Activated CD8-positive, alpha-beta memory T cell treated with anti-CD3 and anti-CD28 coated beads for 48 hours (primary cell): ENCODE measurements around the gene IL22RA1.

Source experiments
- DNase-seq, 3 experiments: peaks; one replicate each; pipeline ENCODE4 v3.0.0-alpha.2; 2020; ENCODE audit warnings: low read depth in 2 of 3, low spot score in 2 of 3

The IL22RA1 gene

DNA sequence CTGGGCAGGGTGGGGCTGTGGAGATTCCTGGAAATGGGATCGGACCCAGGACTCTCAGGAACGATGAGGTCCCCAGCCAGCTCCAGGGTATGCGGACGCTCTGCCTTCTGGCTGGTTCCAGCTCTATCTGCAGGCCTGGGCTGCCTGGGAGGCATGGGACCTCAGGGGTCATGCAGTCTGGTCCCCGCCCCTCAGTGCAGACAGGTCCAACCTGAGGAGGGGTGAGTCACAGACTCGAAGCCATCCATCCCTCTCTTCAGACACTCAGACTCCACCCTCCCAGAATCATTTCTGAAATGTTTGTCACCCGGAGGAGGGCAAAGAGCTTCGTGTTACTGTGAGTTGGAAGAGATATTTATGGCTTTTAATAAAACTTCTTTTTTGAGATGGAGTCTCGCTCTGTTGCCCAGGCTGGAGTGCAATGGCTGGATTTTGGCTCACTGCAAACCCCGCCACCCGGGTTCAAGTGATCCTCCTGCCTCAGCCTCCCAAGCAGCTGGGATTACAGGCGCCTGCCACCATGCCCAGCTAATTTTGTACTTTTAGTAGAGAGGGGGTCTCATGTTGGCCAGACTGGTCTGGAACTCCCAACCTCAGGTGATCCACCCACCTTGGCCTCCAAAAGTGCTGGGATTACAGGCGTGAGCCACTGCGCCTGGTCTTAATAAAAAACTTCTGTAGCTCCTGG lies 25.1 kb downstream of the IL22RA1 start:
- DNase-seq, result no peak

DNA sequence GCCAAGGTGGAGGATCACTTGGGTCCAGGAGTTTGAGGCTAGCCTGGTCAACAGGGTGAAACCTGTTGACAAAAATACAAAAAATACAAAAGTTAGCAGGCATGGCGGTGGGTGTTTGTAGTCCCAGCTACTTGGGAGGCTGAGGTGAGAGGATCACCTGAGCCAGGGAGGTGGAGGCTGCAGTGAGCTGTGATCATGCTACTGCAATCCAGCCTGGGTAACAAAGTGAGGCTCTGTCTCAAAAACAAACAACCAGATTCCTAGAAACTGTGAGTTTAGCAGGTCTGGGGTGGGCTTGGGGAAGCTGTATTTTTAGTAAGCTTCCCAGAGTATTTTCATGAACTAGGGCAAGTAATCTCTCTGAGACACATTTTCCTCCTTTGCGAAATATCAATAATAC lies 25.8 kb downstream of the IL22RA1 start:
- no peak for DNase-seq

- DNase-seq, result no peak
Observed at GRCh38 chr1:24114753-24115152, 28.2 kb downstream of the IL22RA1 start.

GRCh38 chr1:24113641-24114033 lies 29.3 kb downstream of the IL22RA1 start:
- DNase-seq, result no peak

DNA sequence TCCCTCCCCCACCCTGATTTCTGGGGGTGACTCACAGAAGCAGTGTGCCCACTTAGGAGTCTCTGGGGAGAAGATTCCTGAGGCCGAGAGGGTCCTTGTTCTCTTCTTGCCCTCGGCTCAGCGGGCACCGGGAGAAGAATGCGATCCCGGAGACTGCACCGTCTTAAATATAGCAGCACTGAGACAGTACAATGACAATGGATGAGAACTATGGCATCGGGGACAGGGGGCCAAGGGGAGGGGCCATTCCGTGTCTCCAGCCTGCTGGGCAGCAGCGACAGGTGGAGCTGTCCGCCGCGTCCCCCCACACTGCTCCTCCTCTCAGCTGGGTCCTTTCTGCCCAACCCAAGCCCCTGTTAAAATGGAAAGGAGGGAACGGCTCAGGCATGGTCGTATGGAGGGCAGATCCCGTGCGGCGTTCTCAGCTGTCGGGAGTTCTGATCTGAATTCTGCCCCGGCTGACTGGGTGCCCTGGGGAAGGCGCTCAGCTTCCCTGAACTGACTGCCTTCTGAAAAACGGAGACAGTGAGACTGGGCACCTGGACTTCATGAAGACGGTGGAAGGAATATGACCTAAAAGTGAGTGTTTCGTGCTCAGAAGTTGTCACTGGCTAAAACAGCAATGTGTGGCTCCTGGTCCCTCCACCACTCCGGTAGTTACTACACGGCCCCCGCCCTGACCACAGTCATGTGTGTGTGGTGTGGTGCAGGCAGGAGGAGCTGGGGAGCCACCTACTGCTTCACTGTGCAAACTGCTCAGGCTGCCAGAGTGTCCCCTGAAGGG lies 30.8 kb downstream of the IL22RA1 start, which contains the start of gene MYOM3:
MYOM3 (minus strand) TSS at position 140 of the 784 bp plus-strand sequence. CDS start 3,499 bp downstream, outside the sequence.
- peak; percentile 12 to 38 (median 16) for DNase-seq

DNA sequence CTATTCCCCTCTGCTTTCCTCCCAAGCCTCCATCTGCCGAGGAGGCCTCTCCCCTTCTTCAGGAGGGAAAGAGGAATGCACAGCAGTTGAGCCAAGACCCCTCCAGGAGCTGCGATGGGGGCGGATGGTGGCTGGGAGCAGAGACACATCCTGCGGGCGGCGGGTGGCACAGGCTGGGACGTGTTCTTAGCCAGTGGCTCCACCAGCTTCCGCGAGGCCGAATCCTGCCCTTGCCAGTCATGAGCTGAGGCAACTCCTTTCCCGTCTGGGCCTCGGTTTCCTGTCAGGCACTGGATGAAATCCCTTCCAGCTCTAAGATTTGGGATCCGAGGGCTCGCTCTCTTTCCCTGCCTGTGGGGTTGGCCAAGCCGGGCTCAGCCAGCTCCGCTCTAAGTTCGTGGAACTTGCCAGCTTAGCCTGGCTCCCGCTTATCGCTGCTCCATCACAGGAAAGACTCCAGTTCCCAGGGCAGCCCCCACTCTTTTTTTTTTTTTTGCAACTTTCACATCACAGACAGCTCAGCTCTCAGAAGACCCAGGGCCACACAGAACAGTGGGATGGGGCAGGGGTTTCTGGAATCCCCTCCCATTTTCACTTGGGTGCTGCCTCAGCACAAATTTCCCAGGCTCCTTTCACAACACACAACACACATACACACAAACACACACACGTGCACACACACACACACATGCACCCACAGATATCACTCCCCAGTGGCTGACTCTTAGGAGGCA lies 31.5 kb downstream of the IL22RA1 start:
- DNase-seq, result no peak

DNA sequence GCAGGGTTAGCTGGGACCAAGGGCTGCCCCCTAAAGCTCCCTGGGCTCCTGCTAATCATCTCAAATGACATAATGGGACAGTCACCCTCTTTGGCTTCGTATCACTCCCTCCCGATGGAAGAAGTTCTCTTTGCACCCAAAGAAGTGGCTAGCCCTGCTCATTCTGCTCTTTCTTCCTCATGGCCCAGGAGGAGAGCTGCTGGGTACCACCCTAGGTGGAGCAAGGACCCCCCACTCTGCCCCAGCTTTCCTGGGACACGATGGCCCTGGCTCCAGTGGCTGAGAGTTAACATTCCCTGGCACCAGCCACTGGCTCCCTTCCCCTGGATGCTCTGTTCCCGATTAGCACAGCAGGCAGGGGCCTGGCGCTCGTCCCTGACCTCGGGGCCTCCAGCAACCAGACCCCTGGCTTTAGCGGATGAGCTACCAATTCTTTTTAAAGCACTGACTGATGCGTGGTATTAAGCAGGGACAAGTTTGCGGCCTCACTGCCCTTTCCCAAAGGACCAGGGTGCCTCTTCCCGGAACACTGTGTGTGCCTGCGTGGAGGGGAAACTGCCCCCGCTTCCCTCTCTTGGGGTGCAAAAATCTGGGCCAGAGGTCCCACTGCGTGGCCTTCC lies 32.2 kb downstream of the IL22RA1 start:
- no peak for DNase-seq

GRCh38 chr1:24109686-24110475 lies 33.1 kb downstream of the IL22RA1 start:
- no peak for DNase-seq

GRCh38 chr1:24109166-24109483 lies 33.8 kb downstream of the IL22RA1 start:
- DNase-seq, result no peak

- no peak for DNase-seq
Observed at GRCh38 chr1:24108334-24109165, 34.4 kb downstream of the IL22RA1 start.

DNA sequence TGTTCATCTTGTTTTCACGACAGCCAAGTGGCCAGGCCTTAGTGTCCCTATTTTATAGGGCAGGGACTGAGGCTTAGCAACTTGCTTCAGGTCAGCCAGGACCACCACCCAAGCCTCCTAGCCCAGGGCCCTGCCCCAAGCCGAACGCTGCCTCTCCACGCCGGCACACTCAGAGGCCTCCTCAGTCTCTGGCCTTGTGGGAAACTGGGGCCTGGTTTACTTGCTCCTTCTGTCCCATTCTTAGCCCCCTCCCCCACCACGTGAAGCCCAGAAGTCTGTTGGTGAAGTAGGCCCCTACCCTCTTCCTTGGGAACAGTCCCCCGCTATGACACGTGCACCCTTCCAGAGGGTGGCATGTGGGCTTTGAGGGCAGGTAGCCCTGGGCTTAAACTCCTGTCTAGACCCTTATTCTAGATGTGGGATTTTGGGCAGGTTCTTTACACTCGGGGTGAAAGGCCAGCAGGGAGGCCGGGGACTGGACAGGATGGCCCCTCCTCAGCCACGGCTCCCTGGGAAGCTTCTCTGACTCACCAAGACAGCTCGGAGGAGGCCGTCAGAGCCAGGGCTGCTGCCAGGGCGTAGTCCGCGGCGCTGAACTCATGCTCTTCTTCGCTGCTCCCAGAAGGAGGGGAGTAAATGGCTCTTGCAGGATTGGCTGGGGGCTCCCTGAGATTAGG lies 35.3 kb downstream of the IL22RA1 start:
- DNase-seq, result no peak

GRCh38 chr1:24105368-24106160 lies 37.4 kb downstream of the IL22RA1 start:
- no peak for DNase-seq

- DNase-seq, result no peak
Observed at GRCh38 chr1:24104854-24105253, 38.1 kb downstream of the IL22RA1 start.

GRCh38 chr1:24103879-24104278 lies 39.1 kb downstream of the IL22RA1 start:
- DNase-seq, result no peak

DNA sequence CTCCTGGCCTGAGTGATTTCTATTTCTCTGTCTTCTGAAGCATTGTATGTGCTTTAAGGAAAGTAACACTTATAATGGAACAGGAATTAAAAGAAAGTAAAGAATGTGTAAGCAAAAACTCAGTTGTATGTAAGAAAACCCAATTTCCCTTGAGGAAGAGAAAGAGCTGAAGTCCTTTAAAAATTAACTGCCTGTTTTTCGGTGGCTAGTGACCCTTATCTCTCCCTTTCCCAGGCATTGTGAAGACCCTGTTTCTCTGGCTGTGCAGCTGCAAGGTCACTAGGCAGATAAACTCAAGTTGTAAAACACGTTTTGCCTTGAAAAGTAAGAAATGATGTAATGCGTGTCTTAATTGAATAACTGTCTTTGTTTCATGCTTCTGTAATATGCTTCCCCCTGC lies 39.5 kb downstream of the IL22RA1 start:
- no peak for DNase-seq

- no peak for DNase-seq
Observed at GRCh38 chr1:24102961-24103360, 40.0 kb downstream of the IL22RA1 start.

DNA sequence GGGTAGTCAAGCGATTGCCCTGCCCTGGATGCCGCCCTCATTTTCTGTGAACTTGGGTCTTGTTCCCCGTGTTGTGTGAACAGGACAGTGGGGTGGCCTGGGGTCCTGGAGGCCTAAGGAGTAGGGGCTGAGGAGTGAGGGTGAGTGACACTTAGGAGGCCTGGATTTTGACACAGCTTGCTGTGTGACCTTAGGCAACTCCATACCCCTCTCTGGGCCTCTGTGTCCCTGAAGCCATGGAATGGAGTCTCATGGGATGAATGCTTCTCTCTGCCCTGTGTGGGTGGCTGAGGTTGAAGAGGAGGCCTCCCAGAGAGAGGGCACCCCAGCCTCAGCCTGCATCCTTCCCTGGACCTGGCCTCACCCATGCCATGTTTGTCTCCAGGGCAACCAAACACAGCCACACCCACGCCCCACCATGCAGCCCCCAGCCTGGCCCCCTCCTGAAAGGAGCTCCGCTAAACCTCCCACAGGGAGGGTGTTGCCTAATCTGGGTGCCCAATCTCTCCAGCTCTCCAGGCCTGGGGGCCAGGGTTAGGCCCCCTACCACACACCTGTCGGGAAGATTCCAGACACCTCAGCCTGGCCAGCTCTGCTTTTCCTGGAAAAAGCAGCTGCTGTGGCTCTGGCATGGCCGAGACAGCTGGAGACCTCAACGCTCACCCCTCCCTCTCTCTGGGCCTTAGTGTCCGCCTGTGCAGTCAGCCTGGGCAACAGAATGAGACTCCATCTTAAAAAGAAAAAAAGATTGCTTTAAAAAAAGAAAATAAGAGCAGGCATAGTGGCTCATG lies 40.9 kb downstream of the IL22RA1 start:
- DNase-seq, result no peak
